ENCODE measurements around the gene PKNOX2. TPM values are rescaled to one million over a fixed set of nuclear protein-coding genes. Genes with fewer than 3 reads are reported as not detected.

The PKNOX2 gene
- total RNA-seq, 3 donors from 2014 or later (not counting 1 experiment from before 2014, with no cell fraction given) = not detected

GRCh38 chr11:125338886-125339811 is 174.6 kb downstream of the PKNOX2 start:
- H3K4me1 Mint-ChIP-seq = no peaks in the 10 kb centered on the region
- ATAC-seq = no peak
- H3K4me3 Mint-ChIP-seq = no peak overlapping the region
- TF ChIP-seq CTCF (IDR thresholded peaks at IDR 0.05) = no peak
- Histone ChIP-seq H3K4me1 (ENCODE audit: control insufficient read depth, insufficient read depth, low read length) (no peaks in the 10 kb centered on the region), H3K27ac (ENCODE audit: low read length) (no peak overlapping the region), H3K9me3 (ENCODE audit: control insufficient read depth, insufficient read depth, low read length) (no peaks in the 10 kb centered on the region), H3K36me3 (ENCODE audit: control insufficient read depth, insufficient read depth, low read length) (no peaks in the 10 kb centered on the region), H3K4me3 (ENCODE audit: low read length) (no peak overlapping the region), H3K27me3 (ENCODE audit: control insufficient read depth, insufficient read depth, low read length) (no peaks in the 10 kb centered on the region)
- H3K27ac Mint-ChIP-seq = no peak overlapping the region
- H3K36me3 Mint-ChIP-seq = no peaks in the 10 kb centered on the region
- no peak for DNase-seq
- intact Hi-C loops (cut with micrococcal nuclease) = no loop called here
- 79% methylated on average over 17 of the region's 17 CpGs for WGBS (ENCODE audit: insufficient coverage)
- no peaks in the 10 kb centered on the region for H3K9me3 Mint-ChIP-seq
- H3K27me3 Mint-ChIP-seq (ENCODE audit: low read depth in 2 of 2) = peaks cover 8 to 16% of the 10 kb centered on the region in 2 donors

- Mint-ChIP-seq H3K27me3 (ENCODE audit: low read depth in 2 of 2) (peaks cover 21 to 25% of the 10 kb centered on the region in 2 donors), H3K4me3 (no peak overlapping the region), H3K4me1 (no peaks in the 10 kb centered on the region), H3K36me3 (no peaks in the 10 kb centered on the region), H3K9me3 (no peaks in the 10 kb centered on the region), H3K27ac (no peak overlapping the region)
- no peak for ATAC-seq
- DNase-seq = no peak
- no peaks in the 10 kb centered on the region for H3K9me3 ChIP-seq (ENCODE audit: control insufficient read depth, insufficient read depth, low read length)
- intact Hi-C loops (cut with micrococcal nuclease) = no loop called here
- no peaks in the 10 kb centered on the region for H3K4me1 ChIP-seq (ENCODE audit: control insufficient read depth, insufficient read depth, low read length)
- WGBS (ENCODE audit: insufficient coverage) = 91% methylated on average over 13 of the region's 13 CpGs
- H3K36me3 ChIP-seq (ENCODE audit: control insufficient read depth, insufficient read depth, low read length) = no peaks in the 10 kb centered on the region
- no peak overlapping the region for H3K4me3 ChIP-seq (ENCODE audit: low read length)
- H3K27ac ChIP-seq (ENCODE audit: low read length) = no peak overlapping the region
- TF ChIP-seq CTCF (IDR thresholded peaks at IDR 0.05) = no peak
- H3K27me3 ChIP-seq (ENCODE audit: control insufficient read depth, insufficient read depth, low read length) = no peaks in the 10 kb centered on the region
These were observed 177.1 kb downstream of the PKNOX2 start for GRCh38 chr11:125341676-125342075.

GRCh38 chr11:125342281-125342930 is 177.9 kb downstream of the PKNOX2 start:
- H3K4me3 ChIP-seq (ENCODE audit: low read length) = no peak overlapping the region
- H3K27me3 Mint-ChIP-seq (ENCODE audit: low read depth in 2 of 2) = peaks cover 21 to 24% of the 10 kb centered on the region in 2 donors
- 82% methylated on average over 14 of the region's 16 CpGs for WGBS (ENCODE audit: insufficient coverage)
- no peak overlapping the region for H3K27ac ChIP-seq (ENCODE audit: low read length)
- no peaks in the 10 kb centered on the region for H3K9me3 Mint-ChIP-seq
- no peaks in the 10 kb centered on the region for H3K36me3 Mint-ChIP-seq
- H3K4me1 ChIP-seq (ENCODE audit: control insufficient read depth, insufficient read depth, low read length) = no peaks in the 10 kb centered on the region
- no peaks in the 10 kb centered on the region for H3K9me3 ChIP-seq (ENCODE audit: control insufficient read depth, insufficient read depth, low read length)
- TF ChIP-seq CTCF (IDR thresholded peaks at IDR 0.05) = no peak
- H3K27me3 ChIP-seq (ENCODE audit: control insufficient read depth, insufficient read depth, low read length) = no peaks in the 10 kb centered on the region
- no peak overlapping the region for H3K27ac Mint-ChIP-seq
- no peak overlapping the region for H3K4me3 Mint-ChIP-seq
- intact Hi-C loops (cut with micrococcal nuclease) = no loop called here
- H3K36me3 ChIP-seq (ENCODE audit: control insufficient read depth, insufficient read depth, low read length) = no peaks in the 10 kb centered on the region
- DNase-seq (no peak), ATAC-seq (no peak)
- H3K4me1 Mint-ChIP-seq = no peaks in the 10 kb centered on the region

All from natural killer cell (primary cell).